Upper lobe of left lung (tissue), 4 donors: ENCODE measurements around the gene PHF2.

Experiments
- CTCF ChIP-seq, 6 experiments: fragments of 450-650 bp in 4 of 6; fragments of 200-600 bp in 2 of 6; sonication (generic) in 2 of 6; IDR thresholded peaks; one replicate each; pipeline ENCODE4 v1.5.1; 2016 to 2019; ENCODE audit warnings: antibody characterized with exemption in 6 of 6
- POLR2A ChIP-seq, 4 donors: fragments of 450-650 bp; IDR thresholded peaks; one replicate each; pipeline ENCODE4 v1.5.1; 2016 to 2017; ENCODE audit warnings: antibody characterized with exemption in 4 of 4, mild to moderate bottlenecking in 2 of 4
- POLR2AphosphoS5 ChIP-seq, 2 donors: sonication (generic); formaldehyde crosslinking; IDR thresholded peaks; one replicate each; pipeline ENCODE4 v1.5.1; 2017; ENCODE audit warnings: antibody characterized with exemption in 2 of 2

- TF ChIP-seq POLR2A (IDR thresholded peaks at IDR 0.05) (no peak), CTCF (IDR thresholded peaks at IDR 0.05) (no peak), POLR2AphosphoS5 (IDR thresholded peaks at IDR 0.05) (no peak)
Observed at GRCh38 chr9:93634311-93635185, 58.2 kb downstream of the PHF2 start.
